Subcutaneous abdominal adipose tissue (tissue), 5 donors: ENCODE results near the gene SLC7A14.

Experiments
- H3K27ac ChIP-seq: one replicate; pipeline ENCODE4 v1.7.0; 2013; ENCODE audit warnings: low read depth, mild to moderate bottlenecking, inconsistent platforms, low read length, moderate library complexity
- H3K27me3 ChIP-seq, 5 donors: one replicate each; pipeline ENCODE4 v1.7.0; 2013; ENCODE audit warnings: low read length in 5 of 5, inconsistent platforms in 1 of 5; ENCODE audit not compliant: control insufficient read depth in 5 of 5, insufficient read depth in 4 of 5
- H3K36me3 ChIP-seq, 5 donors: one replicate each; pipeline ENCODE4 v1.7.0; 2013; ENCODE audit warnings: low read length in 5 of 5; ENCODE audit not compliant: control insufficient read depth in 5 of 5, insufficient read depth in 5 of 5
- H3K4me1 ChIP-seq, 5 donors: one replicate each; pipeline ENCODE4 v1.7.0; 2013; ENCODE audit warnings: low read length in 5 of 5, mild to moderate bottlenecking in 3 of 5, moderate library complexity in 1 of 5; ENCODE audit not compliant: control insufficient read depth in 5 of 5, insufficient read depth in 5 of 5
- H3K4me3 ChIP-seq, 5 donors: one replicate each; pipeline ENCODE4 v1.7.0; 2013; ENCODE audit warnings: low read length in 5 of 5, low read depth in 1 of 5
- H3K9ac ChIP-seq, 5 donors: one replicate each; pipeline ENCODE4 v1.7.0; 2013; ENCODE audit warnings: low read length in 5 of 5, mild to moderate bottlenecking in 4 of 5, moderate library complexity in 3 of 5
- H3K9me3 ChIP-seq, 5 donors: one replicate each; pipeline ENCODE4 v1.7.0; 2013; ENCODE audit warnings: low read length in 5 of 5; ENCODE audit not compliant: control insufficient read depth in 5 of 5
- donor health status: healthy.
- donor health status: healthy.
- donor health status: healthy.
- donor health status: healthy.
- donor health status: healthy.

The SLC7A14 gene

DNA sequence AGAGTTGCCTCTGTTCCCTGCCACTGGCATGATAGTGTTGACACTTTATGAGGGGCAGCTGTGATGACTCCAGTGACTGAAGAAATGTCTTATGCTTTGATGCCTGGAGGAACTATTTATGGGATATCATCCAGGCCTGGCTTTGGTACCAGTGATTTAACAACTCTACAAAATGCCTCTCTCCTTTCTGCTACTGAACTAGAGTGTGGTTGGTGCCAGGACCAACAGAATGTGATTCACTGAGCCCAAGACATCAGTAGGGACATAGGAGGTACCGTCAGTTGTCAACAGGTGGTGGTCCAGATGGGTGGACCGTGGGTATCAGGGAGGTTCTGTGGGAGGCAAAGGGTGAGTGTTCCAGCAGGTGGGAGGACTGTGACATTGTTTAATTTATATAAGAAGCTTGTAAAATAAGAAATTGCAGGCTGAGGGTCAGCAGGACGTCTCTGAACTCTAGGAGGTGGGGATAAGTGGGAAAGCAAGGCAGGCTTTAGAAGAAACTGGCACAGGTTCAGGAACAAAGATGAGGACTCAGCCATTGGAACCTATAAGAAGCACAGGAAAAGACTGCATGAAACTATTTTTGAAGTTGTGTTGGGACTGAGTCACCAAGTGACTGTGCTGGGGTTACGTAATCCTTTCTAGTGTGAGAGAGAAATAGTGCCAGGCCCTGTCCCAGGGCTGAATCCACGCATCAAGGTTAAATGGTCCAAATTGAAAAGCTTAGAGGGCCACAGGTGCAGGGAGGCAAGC is 28.5 kb upstream of the SLC7A14 start:
- Histone ChIP-seq H3K27me3 (no peaks in the 10 kb centered on the region), H3K4me1 (peaks cover 0 to 4% (median 0%) of the 10 kb centered on the region in 5 donors), H3K27ac (no peak overlapping the region), H3K9ac (no peak overlapping the region), H3K9me3 (peaks cover 0 to 3% (median 0%) of the 10 kb centered on the region in 5 donors), H3K4me3 (no peak overlapping the region), H3K36me3 (no peaks in the 10 kb centered on the region)

DNA sequence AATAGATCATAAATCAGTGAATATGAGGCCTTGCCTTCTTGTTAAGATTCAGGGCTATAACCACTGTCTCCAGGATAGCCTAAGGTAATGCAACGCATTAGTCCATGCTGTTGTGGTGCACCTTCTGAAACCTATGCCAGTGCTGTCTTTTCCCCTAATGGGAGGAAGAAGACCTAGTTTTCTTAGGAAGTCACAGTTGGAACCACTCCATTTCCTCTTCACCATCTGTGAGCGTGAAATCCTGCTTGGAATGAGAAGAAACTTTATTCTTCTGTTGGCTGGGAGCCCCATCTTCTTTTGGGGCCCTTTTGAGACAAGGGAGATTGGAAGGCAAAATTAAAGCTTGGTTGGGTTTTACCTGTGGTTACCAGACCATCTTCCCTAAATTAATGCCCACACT is 25.9 kb upstream of the SLC7A14 start:
- no peak overlapping the region for H3K27ac ChIP-seq
- no peak overlapping the region for H3K4me3 ChIP-seq

DNA sequence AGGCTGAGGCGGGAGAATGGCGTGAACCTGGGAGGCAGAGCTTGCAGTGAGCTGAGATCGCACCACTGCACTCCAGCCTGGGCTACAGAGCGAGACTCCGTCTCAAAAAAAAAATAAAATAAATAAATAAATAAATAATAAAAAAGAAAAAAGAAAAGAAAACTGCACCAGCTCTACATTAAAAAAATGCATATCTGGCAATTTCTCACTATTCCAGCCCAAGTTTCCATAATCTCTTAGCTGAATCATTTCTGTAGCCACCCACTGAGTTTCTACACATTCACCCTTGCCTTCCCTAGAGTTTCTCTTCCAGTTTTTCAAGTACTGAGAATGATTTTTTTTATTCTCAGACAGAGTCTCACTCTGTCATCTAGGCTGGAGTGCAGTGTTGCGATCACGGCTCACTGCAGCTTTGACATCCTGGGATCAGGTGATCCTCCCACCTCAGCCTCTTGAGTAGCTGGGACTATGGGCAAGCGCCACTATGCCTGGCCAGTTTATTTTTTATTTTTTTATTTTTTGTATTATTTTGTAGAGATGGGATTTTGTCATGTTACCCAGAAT is 24.5 kb upstream of the SLC7A14 start:
- no peaks in the 10 kb centered on the region for H3K27me3 ChIP-seq
- no peak overlapping the region for H3K27ac ChIP-seq
- H3K9ac ChIP-seq: no peak overlapping the region
- peaks cover 0 to 4% (median 0%) of the 10 kb centered on the region in 5 donors for H3K4me1 ChIP-seq
- no peaks in the 10 kb centered on the region for H3K36me3 ChIP-seq
- no peaks in the 10 kb centered on the region for H3K9me3 ChIP-seq
- no peak overlapping the region for H3K4me3 ChIP-seq

More for the DNA sequence above, 25.9 kb upstream of the SLC7A14 start:
- Histone ChIP-seq H3K36me3 (no peaks in the 10 kb centered on the region), H3K9me3 (no peaks in the 10 kb centered on the region), H3K27me3 (no peaks in the 10 kb centered on the region), H3K9ac (no peak overlapping the region), H3K4me1 (peaks cover 0 to 4% (median 0%) of the 10 kb centered on the region in 5 donors)

DNA sequence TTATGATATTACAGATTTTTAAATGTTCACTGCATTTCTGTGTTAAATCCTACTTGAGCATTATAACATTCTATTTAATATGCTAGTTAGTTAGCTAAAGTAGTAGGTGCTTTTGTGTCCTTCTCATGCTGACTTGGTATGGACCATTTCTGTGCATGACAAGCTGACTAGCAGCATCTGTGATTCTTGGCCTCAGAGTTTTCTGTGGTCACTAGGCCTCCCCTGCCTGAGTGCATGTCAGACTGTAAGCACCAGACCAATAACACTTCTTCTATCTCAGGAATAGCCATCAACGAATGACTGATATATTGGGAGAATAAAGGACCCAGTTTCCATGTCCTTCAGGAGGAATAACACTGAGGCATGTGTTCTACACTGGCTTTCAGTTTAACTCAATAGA is 22.6 kb upstream of the SLC7A14 start:
- H3K4me1 ChIP-seq: no peaks in the 10 kb centered on the region
- H3K27me3 ChIP-seq: no peaks in the 10 kb centered on the region
- no peak overlapping the region for H3K9ac ChIP-seq
- no peaks in the 10 kb centered on the region for H3K36me3 ChIP-seq
- no peak overlapping the region for H3K4me3 ChIP-seq
- no peak overlapping the region for H3K27ac ChIP-seq
- H3K9me3 ChIP-seq: no peaks in the 10 kb centered on the region

DNA sequence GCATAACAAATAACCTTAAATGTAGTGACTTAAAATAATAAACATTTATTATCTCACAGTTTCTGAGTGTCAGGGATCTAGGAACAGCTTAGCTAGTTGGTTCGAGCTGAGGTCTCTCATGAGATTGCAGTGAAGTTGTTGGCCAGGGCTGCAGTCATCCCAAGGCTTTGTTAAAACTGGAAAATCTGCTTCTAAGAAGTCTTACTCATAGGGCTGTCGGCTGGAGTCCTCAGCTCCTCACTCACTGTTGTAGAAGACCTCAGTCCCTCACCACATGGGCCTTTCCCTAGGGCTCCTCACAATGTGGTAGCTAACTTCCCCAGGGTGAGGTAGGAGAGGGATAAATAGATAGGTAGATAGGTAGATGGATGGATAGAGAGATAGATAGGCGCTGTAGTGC is 20.8 kb upstream of the SLC7A14 start:
- Histone ChIP-seq H3K27me3 (no peaks in the 10 kb centered on the region), H3K9ac (no peak overlapping the region), H3K4me1 (no peaks in the 10 kb centered on the region), H3K4me3 (no peak overlapping the region), H3K27ac (no peak overlapping the region), H3K36me3 (no peaks in the 10 kb centered on the region), H3K9me3 (no peaks in the 10 kb centered on the region)

DNA sequence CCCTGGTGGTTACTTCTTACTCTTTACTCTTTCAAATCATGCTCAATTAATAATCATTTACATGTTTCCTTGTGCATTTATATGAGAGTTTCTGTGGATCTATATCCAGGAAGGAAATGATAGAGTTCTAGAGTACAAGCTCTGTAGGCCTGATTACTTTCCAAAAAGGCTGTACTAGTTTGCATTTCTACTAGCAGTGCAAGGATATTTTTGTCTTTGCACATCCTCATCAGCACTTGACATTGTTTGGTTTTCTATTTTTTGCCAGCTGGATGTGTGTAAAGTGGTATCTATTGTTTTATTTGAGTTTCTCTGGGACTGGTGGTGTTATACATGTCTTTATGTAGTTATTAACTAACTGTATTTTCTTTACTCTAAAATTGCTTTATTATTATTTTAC is 19.6 kb upstream of the SLC7A14 start:
- Histone ChIP-seq H3K4me1 (no peaks in the 10 kb centered on the region), H3K9me3 (no peaks in the 10 kb centered on the region), H3K36me3 (no peaks in the 10 kb centered on the region), H3K27me3 (no peaks in the 10 kb centered on the region), H3K27ac (no peak overlapping the region), H3K4me3 (no peak overlapping the region), H3K9ac (no peak overlapping the region)

DNA sequence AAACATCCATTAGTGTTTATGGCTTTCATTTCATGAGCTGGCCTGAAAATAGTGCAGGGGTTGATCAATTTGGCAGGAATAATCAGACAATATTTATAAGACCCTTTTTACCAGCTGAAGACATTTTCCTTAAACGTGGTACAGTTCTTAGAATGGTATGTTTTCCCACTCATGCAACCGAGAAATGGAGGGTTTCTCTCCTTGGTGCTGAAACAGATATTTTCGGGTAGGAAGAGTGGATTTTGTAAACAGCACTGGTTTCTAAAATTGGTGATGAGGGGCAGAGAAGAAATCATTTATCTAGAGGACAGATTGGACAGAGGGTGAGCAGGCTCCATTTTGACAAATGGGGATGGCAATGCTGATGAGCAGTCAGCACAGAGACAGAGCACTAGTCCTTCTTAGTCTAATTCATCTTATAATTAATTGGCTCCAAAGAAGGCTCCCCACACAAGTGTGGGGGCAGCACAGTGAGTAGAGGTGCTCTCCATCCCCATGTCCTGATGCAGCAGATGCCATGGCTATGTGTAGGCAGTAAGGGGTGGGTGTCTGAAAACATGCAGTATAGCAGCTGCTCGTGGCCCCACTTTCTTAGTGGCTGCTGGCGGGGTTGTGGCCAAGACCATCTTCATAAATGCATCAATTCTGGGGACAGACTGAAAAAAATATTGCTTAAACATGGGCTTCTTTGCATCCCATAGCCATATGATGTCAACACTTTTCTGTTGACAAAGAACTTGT is 18.1 kb upstream of the SLC7A14 start:
- Histone ChIP-seq H3K4me1 (no peaks in the 10 kb centered on the region), H3K9ac (no peak overlapping the region), H3K9me3 (no peaks in the 10 kb centered on the region), H3K27ac (no peak overlapping the region), H3K27me3 (no peaks in the 10 kb centered on the region), H3K4me3 (no peak overlapping the region), H3K36me3 (no peaks in the 10 kb centered on the region)

DNA sequence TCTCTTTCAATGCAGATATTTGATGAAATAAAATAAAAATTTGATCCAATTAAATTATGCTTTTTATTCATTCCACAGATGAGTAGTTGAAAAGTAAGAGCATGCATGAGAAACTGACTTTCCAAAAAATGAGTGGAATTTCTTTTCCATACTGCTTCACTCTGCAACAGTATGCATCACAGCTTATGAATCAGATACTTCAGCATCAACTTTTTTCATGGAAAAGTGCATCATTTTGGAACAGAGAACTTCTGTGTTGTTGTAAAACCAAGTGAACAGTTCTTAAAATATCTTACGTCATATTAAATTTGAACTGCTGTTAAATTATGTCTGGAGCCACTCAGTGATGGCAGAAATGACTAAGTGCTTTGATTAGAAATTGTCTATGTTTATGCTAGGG is 16.7 kb upstream of the SLC7A14 start:
- Histone ChIP-seq H3K4me1 (no peaks in the 10 kb centered on the region), H3K27me3 (no peaks in the 10 kb centered on the region), H3K36me3 (no peaks in the 10 kb centered on the region), H3K4me3 (no peak overlapping the region), H3K27ac (no peak overlapping the region), H3K9me3 (no peaks in the 10 kb centered on the region), H3K9ac (no peak overlapping the region)

DNA sequence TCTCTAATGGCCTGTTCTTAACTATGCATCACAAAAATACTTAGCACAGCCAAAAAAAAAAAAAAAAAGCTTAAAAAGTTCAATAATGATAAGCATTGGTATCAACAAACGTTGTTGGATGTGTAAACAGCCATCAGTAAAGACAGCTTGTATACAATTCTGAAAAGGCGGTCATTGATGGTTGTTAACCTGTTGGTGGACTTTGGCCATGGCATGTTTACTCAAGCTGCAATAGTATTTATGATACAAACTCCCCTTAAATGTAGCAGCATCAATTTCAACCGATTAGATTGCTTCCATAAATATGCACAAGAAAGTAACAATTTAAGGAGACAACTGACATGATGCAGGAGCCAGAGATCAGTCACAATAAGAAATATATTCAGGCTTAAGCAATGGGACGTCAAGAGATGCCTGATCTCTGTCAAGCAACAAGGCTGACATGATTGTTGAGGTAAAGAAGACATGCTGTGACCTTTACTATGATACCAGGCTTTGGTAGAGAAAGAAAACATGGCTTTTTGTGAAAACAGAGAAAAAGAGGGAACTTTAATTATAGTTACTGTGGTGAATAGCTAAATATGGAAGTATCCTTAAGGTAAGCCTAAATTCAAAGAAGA is 14.2 kb upstream of the SLC7A14 start:
- H3K27ac ChIP-seq: no peak overlapping the region
- H3K4me3 ChIP-seq: no peak overlapping the region
- H3K4me1 ChIP-seq: no peaks in the 10 kb centered on the region
- no peaks in the 10 kb centered on the region for H3K27me3 ChIP-seq
- no peak overlapping the region for H3K9ac ChIP-seq
- no peaks in the 10 kb centered on the region for H3K9me3 ChIP-seq
- H3K36me3 ChIP-seq: no peaks in the 10 kb centered on the region

DNA sequence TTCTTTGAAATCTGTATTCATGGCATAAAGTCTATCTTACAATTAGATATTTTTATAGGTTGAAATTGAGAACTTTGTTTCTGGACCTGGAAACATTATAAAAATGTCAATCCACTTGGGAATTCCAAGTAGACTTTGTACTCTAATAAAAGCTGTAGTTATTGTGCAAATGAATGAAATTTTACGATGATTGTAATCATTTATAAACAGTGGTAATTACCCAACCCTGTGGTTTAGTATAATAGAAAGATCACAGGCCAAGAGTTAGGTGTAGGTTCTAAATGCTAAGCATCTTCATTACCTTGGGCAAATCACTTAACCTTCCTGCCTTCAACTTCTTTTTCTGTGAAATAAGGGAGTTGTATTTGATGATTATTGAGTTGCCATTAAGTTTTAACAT is 13.2 kb upstream of the SLC7A14 start:
- Histone ChIP-seq H3K9me3 (no peaks in the 10 kb centered on the region), H3K4me1 (no peaks in the 10 kb centered on the region), H3K9ac (no peak overlapping the region), H3K27me3 (no peaks in the 10 kb centered on the region), H3K36me3 (no peaks in the 10 kb centered on the region), H3K27ac (no peak overlapping the region), H3K4me3 (no peak overlapping the region)
